Fibroblast of lung (primary cell): ENCODE results near the gene KCNN3.

Experiments used
- CTCF ChIP-seq, 2 donors: IDR thresholded peaks in 1 of 2; conservative IDR thresholded peaks in 1 of 2; 1 replicate in 1 of 2; 2 replicates in 1 of 2; pipeline ENCODE4 v1.5.1; 2011 to 2012; ENCODE audit warnings: low read length in 2 of 2, control low read depth in 1 of 2, inconsistent platforms in 1 of 2, low read depth in 1 of 2, mild to moderate bottlenecking in 1 of 2
- EZH2 ChIP-seq: IDR thresholded peaks from 2 replicates; pipeline ENCODE4 v1.5.1; 2012; ENCODE audit warnings: low read length, control low read depth, mild to moderate bottlenecking; ENCODE audit errors: missing control alignments

- TF ChIP-seq CTCF (conservative IDR thresholded peaks at IDR 0.05 in 1 of 2, IDR thresholded peaks at IDR 0.05 in 1 of 2; ENCODE audit: low read depth in 1 of 2, low read length in 2 of 2) (no peak), EZH2 (no peak)
Measured at GRCh38 chr1:154767315-154768240, 102.5 kb downstream of the KCNN3 start.
